GM15510 (cell line): ENCODE data around the gene GAD1.

ENCODE experiments used
- POLR2A ChIP-seq: IDR thresholded peaks from 3 replicates; pipeline ENCODE4 v1.6.1; 2011; ENCODE audit warnings: borderline replicate concordance; ENCODE audit not compliant: insufficient read length; ENCODE audit errors: extremely low read depth

Gene GAD1

DNA sequence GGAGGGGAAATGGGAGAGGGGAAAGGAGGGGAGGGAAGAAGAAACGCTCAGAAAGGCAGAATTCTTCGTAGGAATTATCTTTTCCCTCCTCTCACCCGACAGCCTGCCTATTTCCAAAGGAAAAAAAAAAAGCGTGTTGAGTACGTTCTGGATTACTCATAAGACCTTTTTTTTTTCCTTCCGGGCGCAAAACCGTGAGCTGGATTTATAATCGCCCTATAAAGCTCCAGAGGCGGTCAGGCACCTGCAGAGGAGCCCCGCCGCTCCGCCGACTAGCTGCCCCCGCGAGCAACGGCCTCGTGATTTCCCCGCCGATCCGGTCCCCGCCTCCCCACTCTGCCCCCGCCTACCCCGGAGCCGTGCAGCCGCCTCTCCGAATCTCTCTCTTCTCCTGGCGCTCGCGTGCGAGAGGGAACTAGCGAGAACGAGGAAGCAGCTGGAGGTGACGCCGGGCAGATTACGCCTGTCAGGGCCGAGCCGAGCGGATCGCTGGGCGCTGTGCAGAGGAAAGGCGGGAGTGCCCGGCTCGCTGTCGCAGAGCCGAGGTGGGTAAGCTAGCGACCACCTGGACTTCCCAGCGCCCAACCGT, at the start of gene GAD1:
Gene GAD1, plus strand, starts transcription at position 384 of the 589 bp plus-strand sequence. CDS start 1,705 bp downstream, outside the sequence.
- TF ChIP-seq POLR2A: no peak

DNA sequence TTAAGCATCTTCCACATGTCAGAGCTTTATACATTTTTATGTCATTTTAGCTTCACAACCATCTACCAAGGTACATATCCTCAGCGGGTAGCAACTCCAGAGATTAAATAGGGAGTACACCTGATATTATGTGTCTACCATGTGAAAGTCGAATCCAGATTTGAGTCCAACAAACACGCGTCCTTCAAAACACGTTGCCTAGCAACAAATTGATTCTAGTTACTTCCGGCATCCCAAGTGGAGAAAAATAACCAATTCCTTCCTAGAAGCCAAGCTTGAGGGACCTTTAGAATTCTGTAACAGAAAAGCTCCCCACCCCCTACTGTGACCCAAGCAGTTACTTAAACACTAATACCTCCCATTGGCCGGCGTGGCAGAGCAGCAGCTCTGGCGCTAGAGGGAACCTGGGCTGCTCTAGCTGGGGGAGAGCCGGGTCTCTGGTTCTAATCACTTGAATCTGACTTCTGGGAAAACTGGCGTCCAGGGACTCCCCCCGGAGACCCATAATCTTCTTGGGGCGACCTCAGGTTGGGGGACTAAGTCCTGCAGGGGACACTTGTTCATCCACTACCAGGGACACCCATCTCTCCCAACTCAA, 46.6 kb upstream of the GAD1 start, which contains the start of gene ERICH2:
Gene ERICH2, plus strand, starts transcription at position 371 of the 598 bp plus-strand sequence. CDS start 304 bp downstream, outside the sequence.
- no peak for TF ChIP-seq POLR2A

DNA sequence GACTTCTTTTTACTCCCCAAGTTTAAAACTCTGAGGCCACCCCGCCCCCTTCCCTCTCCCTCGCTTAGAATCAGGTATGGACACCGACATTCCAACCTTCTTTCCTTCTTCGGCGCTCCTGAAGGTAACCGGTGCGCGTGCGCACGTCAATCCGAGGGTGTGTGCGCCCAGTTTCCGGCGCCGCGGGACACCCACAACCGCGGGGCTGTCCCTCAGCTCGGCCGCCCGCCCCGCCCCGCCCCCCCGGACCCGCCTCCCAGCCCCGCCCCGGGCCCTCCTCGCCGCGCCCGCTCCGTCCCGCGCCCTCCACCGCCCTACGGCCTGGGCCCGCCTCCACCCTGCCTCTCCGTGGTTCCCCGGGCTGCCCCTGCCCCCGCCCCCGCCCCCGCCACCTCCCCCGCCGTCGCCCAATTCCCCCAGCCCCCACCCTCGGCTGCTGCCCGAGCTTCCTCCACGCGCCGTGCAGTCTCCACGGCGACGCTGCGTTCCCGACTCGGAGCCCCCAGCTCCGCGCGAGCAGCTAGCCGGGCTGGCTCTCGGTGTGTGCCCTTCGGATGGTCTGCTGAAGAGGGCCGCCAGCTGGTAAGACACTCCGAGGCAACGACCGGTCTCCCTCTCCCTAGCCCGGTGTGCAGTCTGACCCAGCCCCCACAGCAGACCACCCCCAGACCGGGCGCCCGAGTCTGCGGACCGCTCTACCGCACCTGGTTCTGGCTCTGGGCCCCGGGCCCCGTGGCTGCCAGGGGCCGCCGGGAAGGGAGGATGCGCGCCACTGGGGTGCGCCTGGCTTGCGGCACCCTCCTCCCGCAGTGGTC, 45.9 kb upstream of the GAD1 start:
- no peak for TF ChIP-seq POLR2A

DNA sequence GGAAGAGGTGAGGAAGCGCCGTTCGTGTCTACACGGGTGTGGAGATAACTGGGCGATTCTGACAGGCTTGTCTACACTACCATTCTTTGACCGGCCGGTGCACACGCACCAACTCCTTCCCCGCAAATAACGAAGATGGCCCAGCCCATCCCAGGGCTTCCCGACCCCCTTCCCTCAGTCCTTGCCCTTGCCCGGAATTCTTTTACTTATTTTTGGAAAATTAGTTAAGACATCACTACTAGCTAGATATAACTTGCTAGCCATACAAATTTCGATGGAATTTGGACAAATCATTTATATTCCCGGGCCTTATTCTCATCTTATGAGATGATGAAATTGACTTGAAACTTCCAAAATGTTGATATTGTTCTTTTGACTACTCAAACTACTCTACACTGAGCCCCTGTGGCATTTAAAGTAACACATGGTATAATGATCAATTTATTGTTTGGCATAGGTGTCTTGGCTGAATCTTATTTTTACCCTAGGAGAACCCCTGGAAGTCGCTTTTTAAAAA, 45.2 kb upstream of the GAD1 start:
- no peak for TF ChIP-seq POLR2A

DNA sequence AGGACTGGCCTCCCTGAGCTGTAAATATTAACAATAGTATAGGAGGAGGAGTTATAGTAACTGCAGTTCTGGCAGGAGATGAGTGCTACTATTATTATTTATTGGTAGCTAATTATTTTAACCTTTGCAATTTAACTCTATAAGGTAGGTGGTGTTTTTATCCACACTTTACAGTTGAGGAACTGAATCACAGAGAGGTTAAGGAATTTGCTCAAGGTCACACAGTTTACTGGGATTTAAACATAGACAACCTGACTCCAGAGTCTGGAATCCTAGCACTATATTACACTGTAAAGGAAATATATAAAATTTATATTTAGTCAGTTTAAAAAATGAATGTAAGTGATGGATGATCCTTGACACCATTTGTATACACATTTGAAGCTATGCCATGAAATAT, 44.4 kb upstream of the GAD1 start:
- TF ChIP-seq POLR2A: no peak

DNA sequence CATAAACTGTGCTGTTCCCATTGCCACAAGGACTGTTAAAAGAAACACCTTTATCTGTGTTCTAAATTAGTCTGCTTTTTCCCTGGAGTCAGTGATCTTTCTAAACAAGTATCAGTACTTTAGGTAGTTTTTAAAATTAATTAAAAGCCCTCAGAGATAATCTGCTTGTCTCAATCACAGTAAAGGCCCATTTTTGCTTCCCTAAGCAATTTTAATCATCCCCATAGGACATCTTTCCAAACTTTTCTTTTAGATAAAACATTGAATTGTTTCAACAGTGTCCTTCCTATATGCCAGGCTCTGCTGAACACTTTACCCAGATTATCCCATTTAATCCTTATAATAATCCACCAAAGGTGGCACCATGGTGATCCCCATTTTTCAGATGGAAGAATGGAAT, 42.6 kb upstream of the GAD1 start:
- no peak for TF ChIP-seq POLR2A

DNA sequence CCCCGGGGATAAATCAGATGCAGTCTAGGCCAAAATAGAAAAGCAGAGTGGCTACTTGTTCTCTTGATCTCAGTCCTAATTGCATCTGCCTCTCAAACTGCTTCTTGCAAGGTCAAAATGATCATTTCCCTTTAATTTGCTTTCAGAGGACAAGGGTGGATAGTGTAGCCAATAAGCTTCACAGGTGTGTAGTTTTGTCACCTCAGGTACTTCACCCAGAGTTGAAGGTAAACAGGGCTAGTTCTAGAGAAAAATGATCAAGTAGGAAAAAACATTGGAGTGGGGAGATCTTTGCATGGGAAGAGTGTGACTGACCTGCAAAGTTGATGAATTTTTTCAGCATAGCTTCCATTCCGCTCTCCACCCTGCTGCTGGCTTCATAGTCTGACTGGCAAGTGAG, 37.8 kb upstream of the GAD1 start:
- TF ChIP-seq POLR2A: no peak

DNA sequence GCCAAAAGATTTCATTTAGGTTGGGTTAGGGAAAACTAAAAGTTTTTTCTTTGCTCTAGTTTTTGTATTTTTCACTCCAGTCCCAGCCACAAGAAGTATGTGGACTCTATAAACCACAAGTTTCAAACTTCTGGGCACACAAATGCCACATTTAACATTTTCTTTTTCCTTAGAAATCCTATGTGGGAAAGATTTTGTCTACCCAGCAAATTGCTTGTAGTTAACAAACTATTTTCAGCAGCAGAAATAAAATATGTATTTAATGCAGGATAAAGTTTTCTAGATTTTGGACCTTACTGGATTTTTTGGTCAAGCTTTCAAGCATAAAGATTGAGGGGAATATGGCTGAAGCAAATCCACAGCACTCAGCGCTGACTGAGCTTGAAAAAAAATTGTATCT, 37.4 kb upstream of the GAD1 start:
- no peak for TF ChIP-seq POLR2A

DNA sequence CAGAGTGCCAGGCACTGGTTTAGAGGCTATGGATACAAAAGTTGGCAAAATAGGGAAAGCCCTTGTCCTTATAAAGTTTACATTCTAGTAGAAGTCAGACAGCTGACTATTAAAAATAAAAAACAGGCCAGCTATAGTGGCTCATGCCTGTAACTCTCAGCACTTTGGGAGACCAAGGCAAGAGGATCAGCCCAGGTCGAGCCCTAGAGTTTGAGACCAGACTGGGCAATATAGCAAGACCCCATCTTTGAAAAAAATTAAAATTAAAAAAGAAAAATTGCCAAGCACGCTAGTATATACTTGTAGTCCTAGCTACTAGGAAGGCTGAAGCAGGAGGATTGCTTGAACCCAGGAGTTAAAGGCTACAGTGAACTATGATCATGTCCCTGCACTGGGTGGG, 34.0 kb upstream of the GAD1 start:
- TF ChIP-seq POLR2A: no peak

DNA sequence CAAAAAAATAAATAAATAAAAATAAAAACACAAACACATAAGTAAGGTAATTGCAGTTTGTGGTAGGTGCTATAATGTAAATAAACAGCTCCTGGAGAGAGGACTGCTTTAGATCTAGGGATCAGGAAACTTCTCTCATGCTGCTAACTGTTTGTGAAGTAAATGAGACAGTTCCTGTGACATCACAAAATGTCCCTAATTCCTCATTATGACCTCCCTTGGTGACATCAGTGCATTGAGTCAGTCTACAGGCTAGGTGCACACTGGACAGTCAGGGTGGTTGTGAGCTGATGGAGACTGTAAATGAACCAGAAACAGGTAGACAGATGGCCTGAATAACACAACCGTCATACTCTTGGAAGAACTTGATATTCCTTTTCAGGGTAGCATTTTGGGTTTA, 33.1 kb upstream of the GAD1 start:
- no peak for TF ChIP-seq POLR2A

DNA sequence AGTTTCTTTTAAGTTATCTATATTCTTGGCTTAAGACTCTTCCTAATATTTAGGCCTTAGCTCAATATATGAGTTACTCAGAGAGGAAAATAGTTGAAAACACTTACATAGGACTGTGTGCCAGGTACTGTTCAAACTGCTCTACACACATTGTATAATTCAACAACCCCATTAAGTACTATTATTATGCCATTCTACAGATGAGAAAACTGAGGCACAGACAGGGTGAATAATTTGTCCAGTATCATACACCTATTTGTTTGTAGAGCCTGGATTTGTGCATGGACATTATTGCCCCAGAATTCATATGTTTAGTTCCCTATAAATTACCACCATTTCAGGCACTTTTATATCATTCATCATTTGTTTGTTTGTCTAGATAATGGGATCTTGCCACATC, 17.7 kb upstream of the GAD1 start:
- TF ChIP-seq POLR2A: no peak

DNA sequence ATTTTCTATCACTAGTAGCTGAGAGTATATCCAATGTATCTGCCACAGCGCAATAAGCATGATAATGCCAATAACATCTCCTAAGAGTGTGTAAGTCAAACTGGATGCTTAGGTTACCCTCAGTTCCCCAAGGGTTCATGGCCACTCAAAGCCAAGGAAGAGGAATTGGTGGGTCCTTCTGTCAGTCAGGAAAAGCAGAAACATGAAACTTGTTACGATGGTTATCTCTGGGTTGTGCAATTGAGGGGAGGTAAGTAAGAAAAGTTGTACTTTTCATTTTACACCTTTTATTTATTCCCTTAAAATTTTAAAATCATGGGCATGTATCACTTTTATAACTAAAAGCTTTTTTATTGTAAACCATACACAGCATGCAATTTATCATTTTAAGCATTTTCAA, 10.1 kb upstream of the GAD1 start:
- TF ChIP-seq POLR2A: no peak

DNA sequence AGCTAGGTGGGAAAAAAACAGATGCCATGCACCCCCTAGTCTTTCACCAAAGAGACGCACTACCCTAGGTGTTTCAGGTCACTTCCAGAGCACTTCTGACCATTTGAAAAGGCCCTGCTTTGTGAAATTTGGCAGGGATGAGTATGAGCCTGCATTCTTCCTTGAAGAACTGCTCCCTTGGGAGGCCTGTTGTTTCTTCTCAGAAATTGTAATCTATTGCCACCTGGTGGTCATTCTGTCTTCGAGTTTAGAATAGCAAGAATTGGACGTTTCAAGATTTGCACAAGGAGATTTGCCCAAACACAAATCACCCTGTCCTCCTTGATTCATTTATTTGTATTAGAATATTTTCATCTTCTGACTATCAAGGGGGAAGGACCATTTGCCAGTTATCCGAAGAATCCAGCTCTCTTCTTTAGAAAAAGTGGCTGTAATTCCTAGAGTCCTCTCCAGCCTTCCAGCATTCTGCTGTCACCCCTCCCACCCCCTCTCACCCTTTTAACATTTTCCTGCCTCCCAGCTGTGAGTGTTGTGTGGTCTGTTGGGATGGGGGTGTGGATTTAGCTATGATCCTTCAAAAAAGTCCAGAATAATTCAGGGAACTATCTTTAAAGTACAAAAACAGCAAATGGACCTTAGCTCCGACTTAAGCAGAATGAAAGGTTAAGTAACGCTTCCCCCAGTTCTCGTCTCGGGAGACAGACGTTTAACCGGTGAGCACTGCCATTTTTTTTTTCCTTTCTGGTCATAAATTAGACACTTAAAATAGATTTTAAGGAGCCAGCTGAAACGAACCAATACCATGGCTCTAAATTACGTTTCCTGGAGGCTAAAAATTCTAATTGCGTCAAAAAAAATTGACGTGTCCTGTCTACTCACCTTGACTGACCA, 3.7 kb upstream of the GAD1 start:
- TF ChIP-seq POLR2A: no peak
